K562 (cell line): Measurements from ENCODE around the gene RNF144A. TPM values are rescaled to one million over a fixed set of nuclear protein-coding genes. Genes with fewer than 3 reads are reported as not detected.
A peak's percentile ranks its signal among the peaks of the same experiment; 100 is the strongest.

Experiments
- BHLHE40 ChIP-seq: IDR thresholded peaks from 2 replicates; pipeline ENCODE4 v1.6.1; 2011; ENCODE audit warnings: low read length, improper control_type of control experiment
- FOXK1 ChIP-seq: sonication (generic); formaldehyde crosslinking; IDR thresholded peaks from 2 replicates; pipeline ENCODE4 v1.8.0; 2022; ENCODE audit warnings: missing genetic modification reagents, mild to moderate bottlenecking, borderline replicate concordance
- MBD2 ChIP-seq: sonication (generic); IDR thresholded peaks from 2 replicates; pipeline ENCODE4 v1.6.1; 2016; ENCODE audit warnings: low read depth, borderline replicate concordance
- MCM7 ChIP-seq, 2 experiments: fragments of 450-650 bp; IDR thresholded peaks; 2 replicates each; pipeline ENCODE4 v1.6.1; 2016 to 2018
- RUNX1 ChIP-seq: sonication (generic); IDR thresholded peaks from 2 replicates; pipeline ENCODE4 v1.6.1; 2016; ENCODE audit warnings: antibody characterized with exemption, low read depth
- SPI1 ChIP-seq: IDR thresholded peaks from 2 replicates; pipeline ENCODE4 v1.6.1; 2011; ENCODE audit warnings: low read depth, low read length, control low read depth, borderline replicate concordance
- TCF15 ChIP-seq: fragments of 250-450 bp; sonication (Bioruptor Pico); IDR thresholded peaks from 2 replicates; pipeline ENCODE4 v1.8.0; 2022; ENCODE audit warnings: moderate library complexity, mild to moderate bottlenecking, inconsistent platforms
- XRCC4 ChIP-seq: IDR thresholded peaks from one replicate; pipeline ENCODE4 v1.6.1; 2011; ENCODE audit not compliant: insufficient read depth, insufficient read length; ENCODE audit errors: extremely low read depth
- ZNF395 ChIP-seq: fragments of 200-800 bp; sonication (Bioruptor generic); IDR thresholded peaks from 2 replicates; pipeline ENCODE4 v1.6.1; 2017; ENCODE audit warnings: missing genetic modification characterization, missing compliant biosample characterization
- ZNF589 ChIP-seq: fragments of 200-800 bp; sonication (Bioruptor generic); IDR thresholded peaks from 2 replicates; pipeline ENCODE4 v1.6.1; 2016; ENCODE audit warnings: low read depth, missing genetic modification characterization, missing compliant biosample characterization
- polyA plus RNA-seq, 8 experiments: library from polyadenylated mRNA; depleted of rRNA in 4 of 8; stranded (reverse) in 5 of 8; unstranded in 3 of 8; fragments of >200 nt; fragmentation: Nextera tagmentation in 2 of 8; fragmentation: Illumina TruSeq in 1 of 8; extraction: Ambion mirVana in 2 of 8; extraction: Trizol in 1 of 8; gene quantifications; 2 replicates each; pipeline versions ENCODE4 v1.2.1 to v1.2.3, GENCODE V29; 2011 to 2014; ENCODE audit warnings: inconsistent platforms in 1 of 8, missing spikeins in 1 of 8
- total RNA-seq, 7 experiments: library from RNA; depleted of rRNA in 6 of 7; stranded (reverse); fragments of >200 nt in 6 of 7; fragmentation: Illumina TruSeq in 2 of 7; extraction: Trizol in 2 of 7; gene quantifications; 2 replicates each; pipeline versions ENCODE4 v1.2.1 to v1.2.3, GENCODE V29; 2011 to 2021; ENCODE audit warnings: low replicate concordance in 1 of 7
- TF ChIP-seq, protein P1 (sequence below): fragments of 450-650 bp; conservative IDR thresholded peaks from 2 replicates; pipeline ENCODE4 v1.6.1; 2016; ENCODE audit warnings: missing genetic modification characterization, low read depth, mild to moderate bottlenecking, missing compliant biosample characterization, moderate library complexity
- TF ChIP-seq, protein P2 (sequence below): fragments of 450-650 bp; formaldehyde crosslinking; IDR thresholded peaks from 2 replicates; pipeline ENCODE4 v1.4.0; 2022; ENCODE audit warnings: missing genetic modification characterization
- TF ChIP-seq, protein P3 (sequence below): fragments of 450-650 bp; IDR thresholded peaks from 2 replicates; pipeline ENCODE4 v1.6.1; 2017; ENCODE audit warnings: antibody characterized with exemption
- TF ChIP-seq, protein P4 (sequence below): fragments of 250-450 bp; sonication (Bioruptor Pico); IDR thresholded peaks from 2 replicates; pipeline ENCODE4 v1.9.0; 2021; ENCODE audit warnings: mild to moderate bottlenecking
- TF ChIP-seq, protein P5 (sequence below): fragments of 450-650 bp; IDR thresholded peaks from 2 replicates; pipeline ENCODE4 v1.6.1; 2018; ENCODE audit not compliant: partially characterized antibody

RNF144A gene
- total and polyA plus RNA-seq, 9 of the 15 experiments (the other 6 are each of a cell fraction or from before 2014, with no cell fraction given), result 0.96 to 11.3 (median 6.2) TPM

DNA sequence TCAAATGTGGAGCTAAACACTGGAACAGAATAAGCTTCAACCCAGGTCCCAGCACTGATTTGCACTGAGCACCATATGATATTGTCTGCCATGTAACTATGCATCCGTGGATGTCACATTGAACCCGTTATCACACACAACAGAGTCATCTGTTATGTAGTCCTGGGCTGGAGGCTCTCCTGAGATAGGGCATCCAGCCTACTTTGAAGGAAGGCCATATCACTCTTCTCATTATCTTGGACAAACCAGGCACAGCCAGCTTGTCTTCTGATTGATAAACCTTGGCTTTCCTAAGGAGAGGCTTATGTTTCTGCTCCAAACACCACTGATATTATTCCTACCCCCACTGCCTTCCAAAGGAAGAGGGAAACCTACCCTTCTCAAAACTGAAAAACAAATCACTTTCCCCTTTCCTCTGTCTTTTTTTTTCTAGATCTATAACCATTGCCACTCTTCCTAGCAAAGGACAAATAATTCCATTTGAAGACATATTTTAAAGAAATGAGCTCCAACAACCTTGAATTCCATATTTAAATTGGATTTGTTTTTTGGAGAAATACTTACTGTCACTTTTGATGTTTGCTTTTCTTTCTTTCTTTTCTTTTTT lies 23.2 kb upstream of the RNF144A start (continued):
- TF ChIP-seq, protein P1, sequence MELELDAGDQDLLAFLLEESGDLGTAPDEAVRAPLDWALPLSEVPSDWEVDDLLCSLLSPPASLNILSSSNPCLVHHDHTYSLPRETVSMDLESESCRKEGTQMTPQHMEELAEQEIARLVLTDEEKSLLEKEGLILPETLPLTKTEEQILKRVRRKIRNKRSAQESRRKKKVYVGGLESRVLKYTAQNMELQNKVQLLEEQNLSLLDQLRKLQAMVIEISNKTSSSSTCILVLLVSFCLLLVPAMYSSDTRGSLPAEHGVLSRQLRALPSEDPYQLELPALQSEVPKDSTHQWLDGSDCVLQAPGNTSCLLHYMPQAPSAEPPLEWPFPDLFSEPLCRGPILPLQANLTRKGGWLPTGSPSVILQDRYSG (tag), result peak; percentile 90; the same call in 1 of the 2 replicates
- TF ChIP-seq MCM7 (IDR thresholded peaks at IDR 0.05) (no peak), ZNF589 (CRISPR knock-in tag) (peak; percentile 98), RUNX1 (peak; percentile 95), BHLHE40 (peak; percentile 73), SPI1 (no peak), FOXK1 (CRISPR knock-in tag) (no peak), TCF15 (CRISPR knock-in tag) (no peak), MBD2 (peak; percentile 82), ZNF395 (peak; percentile 99), XRCC4 (no peak)
- TF ChIP-seq, protein P2, sequence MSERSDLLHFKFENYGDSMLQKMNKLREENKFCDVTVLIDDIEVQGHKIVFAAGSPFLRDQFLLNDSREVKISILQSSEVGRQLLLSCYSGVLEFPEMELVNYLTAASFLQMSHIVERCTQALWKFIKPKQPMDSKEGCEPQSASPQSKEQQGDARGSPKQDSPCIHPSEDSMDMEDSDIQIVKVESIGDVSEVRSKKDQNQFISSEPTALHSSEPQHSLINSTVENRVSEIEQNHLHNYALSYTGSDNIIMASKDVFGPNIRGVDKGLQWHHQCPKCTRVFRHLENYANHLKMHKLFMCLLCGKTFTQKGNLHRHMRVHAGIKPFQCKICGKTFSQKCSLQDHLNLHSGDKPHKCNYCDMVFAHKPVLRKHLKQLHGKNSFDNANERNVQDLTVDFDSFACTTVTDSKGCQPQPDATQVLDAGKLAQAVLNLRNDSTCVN, result no peak
- TF ChIP-seq, protein P3, sequence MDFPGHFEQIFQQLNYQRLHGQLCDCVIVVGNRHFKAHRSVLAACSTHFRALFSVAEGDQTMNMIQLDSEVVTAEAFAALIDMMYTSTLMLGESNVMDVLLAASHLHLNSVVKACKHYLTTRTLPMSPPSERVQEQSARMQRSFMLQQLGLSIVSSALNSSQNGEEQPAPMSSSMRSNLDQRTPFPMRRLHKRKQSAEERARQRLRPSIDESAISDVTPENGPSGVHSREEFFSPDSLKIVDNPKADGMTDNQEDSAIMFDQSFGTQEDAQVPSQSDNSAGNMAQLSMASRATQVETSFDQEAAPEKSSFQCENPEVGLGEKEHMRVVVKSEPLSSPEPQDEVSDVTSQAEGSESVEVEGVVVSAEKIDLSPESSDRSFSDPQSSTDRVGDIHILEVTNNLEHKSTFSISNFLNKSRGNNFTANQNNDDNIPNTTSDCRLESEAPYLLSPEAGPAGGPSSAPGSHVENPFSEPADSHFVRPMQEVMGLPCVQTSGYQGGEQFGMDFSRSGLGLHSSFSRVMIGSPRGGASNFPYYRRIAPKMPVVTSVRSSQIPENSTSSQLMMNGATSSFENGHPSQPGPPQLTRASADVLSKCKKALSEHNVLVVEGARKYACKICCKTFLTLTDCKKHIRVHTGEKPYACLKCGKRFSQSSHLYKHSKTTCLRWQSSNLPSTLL, result no peak
- TF ChIP-seq, protein P4, sequence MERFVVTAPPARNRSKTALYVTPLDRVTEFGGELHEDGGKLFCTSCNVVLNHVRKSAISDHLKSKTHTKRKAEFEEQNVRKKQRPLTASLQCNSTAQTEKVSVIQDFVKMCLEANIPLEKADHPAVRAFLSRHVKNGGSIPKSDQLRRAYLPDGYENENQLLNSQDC (CRISPR knock-in tag), result no peak
- TF ChIP-seq, protein P5, sequence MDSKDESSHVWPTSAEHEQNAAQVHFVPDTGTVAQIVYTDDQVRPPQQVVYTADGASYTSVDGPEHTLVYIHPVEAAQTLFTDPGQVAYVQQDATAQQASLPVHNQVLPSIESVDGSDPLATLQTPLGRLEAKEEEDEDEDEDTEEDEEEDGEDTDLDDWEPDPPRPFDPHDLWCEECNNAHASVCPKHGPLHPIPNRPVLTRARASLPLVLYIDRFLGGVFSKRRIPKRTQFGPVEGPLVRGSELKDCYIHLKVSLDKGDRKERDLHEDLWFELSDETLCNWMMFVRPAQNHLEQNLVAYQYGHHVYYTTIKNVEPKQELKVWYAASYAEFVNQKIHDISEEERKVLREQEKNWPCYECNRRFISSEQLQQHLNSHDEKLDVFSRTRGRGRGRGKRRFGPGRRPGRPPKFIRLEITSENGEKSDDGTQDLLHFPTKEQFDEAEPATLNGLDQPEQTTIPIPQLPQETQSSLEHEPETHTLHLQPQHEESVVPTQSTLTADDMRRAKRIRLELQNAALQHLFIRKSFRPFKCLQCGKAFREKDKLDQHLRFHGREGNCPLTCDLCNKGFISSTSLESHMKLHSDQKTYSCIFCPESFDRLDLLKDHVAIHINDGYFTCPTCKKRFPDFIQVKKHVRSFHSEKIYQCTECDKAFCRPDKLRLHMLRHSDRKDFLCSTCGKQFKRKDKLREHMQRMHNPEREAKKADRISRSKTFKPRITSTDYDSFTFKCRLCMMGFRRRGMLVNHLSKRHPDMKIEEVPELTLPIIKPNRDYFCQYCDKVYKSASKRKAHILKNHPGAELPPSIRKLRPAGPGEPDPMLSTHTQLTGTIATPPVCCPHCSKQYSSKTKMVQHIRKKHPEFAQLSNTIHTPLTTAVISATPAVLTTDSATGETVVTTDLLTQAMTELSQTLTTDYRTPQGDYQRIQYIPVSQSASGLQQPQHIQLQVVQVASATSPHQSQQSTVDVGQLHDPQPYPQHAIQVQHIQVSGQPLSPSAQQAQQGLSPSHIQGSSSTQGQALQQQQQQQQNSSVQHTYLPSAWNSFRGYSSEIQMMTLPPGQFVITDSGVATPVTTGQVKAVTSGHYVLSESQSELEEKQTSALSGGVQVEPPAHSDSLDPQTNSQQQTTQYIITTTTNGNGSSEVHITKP, result no peak
